ENCODE results near the gene TAF10. TPM values are rescaled to one million over a fixed set of nuclear protein-coding genes. Genes with fewer than 3 reads are reported as not detected.
A peak's percentile ranks its signal among the peaks of the same experiment; 100 is the strongest.

Gene TAF10
- total and polyA plus RNA-seq, 12 donors: 69.7 to 389 (median 181) TPM

DNA sequence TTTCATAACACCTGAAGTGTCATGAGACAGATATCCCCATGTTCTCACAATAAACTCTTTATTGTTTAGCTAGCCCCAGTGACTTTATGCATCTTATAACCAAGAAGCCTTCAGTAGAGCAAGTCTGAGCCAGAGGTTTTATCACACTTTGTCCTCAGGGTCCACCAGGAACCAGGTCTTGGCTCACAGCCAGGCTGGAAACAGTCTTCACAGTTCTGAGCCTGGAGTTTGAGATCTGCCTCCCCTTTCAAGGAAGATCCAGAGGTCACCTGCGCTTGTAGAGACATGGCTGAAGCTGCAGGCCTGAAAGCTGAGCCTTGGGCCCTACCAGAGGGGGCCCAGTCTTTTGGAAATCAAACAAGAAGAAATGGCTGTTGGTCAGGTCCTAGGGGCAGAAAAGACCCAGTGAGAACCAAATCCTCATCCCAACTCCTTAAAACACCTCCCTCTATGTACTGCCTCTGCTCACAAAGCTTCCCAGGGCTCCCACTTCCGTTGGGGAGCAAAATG, 12.1 kb downstream of the TAF10 start:
- no peak for TF ChIP-seq POLR2A (IDR thresholded peaks at IDR 0.05)
- TF ChIP-seq, protein P1, sequence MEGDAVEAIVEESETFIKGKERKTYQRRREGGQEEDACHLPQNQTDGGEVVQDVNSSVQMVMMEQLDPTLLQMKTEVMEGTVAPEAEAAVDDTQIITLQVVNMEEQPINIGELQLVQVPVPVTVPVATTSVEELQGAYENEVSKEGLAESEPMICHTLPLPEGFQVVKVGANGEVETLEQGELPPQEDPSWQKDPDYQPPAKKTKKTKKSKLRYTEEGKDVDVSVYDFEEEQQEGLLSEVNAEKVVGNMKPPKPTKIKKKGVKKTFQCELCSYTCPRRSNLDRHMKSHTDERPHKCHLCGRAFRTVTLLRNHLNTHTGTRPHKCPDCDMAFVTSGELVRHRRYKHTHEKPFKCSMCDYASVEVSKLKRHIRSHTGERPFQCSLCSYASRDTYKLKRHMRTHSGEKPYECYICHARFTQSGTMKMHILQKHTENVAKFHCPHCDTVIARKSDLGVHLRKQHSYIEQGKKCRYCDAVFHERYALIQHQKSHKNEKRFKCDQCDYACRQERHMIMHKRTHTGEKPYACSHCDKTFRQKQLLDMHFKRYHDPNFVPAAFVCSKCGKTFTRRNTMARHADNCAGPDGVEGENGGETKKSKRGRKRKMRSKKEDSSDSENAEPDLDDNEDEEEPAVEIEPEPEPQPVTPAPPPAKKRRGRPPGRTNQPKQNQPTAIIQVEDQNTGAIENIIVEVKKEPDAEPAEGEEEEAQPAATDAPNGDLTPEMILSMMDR (IDR thresholded peaks at IDR 0.05): no peak
- intact Hi-C loops (cut with DNase I): loop anchor here (5.0 to 10.0 kb wide), 2 partner anchors 65 to 82 kb away; partner anchors contain the start of gene MRPL17 (in 1 of the 2)
- H3K4me3 ChIP-seq: no peak overlapping the region
- peak in 1 of 7 donors; percentile 50 for DNase-seq
- peaks cover 0 to 39% of the 10 kb centered on the region in 2 donors for H3K36me3 ChIP-seq (replicated peaks in 1 of 2)
- no peaks in the 10 kb centered on the region for H3K27me3 ChIP-seq
- H3K4me1 ChIP-seq (replicated peaks in 1 of 2): peaks cover 14 to 28% of the 10 kb centered on the region in 2 donors
- no peak overlapping the region for H3K27ac ChIP-seq
- no peaks in the 10 kb centered on the region for H3K9me3 ChIP-seq (replicated peaks in 1 of 3)
- WGBS, 4 donors: 75 to 95% (median 88%) methylated on average over 2 of the region's 2 CpGs

DNA sequence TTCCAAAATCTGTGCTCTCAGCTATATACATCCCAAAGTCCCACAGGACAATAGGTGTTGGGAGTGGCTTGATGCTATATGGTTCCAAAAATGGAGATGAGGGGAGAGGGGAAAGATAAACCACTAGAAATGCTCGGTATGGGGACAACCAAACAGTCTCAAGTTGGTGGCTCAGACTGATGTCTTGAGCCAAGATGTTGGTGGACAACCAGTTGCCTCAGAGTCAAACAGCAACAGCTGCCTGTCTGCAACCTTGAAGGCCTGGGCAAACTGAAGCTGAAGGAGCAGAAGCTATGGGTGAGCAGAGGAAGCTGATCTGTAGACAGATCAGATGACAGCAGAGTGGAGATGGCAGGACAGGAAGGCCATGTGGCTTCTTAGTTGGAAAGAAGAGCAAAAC, 12.6 kb downstream of the TAF10 start:
- DNase-seq: no peak
- TF ChIP-seq, protein P1 (IDR thresholded peaks at IDR 0.05): no peak
- TF ChIP-seq POLR2A (IDR thresholded peaks at IDR 0.05): no peak
- Histone ChIP-seq H3K36me3 (replicated peaks in 1 of 2) (peaks cover 0 to 39% of the 10 kb centered on the region in 2 donors), H3K27ac (no peak overlapping the region), H3K4me1 (replicated peaks in 1 of 2) (peaks cover 11 to 23% of the 10 kb centered on the region in 2 donors), H3K9me3 (replicated peaks in 1 of 3) (no peaks in the 10 kb centered on the region), H3K4me3 (no peak overlapping the region), H3K27me3 (no peaks in the 10 kb centered on the region)
- 86 to 94% (median 90%) methylated on average over 1 of the region's 1 CpG for WGBS, 4 donors
- intact Hi-C loops (cut with DNase I): loop anchor here in 1 of 2 donors (10.0 kb wide), 1 partner anchor 65 kb away; no protein-coding TSS in a partner anchor

DNA sequence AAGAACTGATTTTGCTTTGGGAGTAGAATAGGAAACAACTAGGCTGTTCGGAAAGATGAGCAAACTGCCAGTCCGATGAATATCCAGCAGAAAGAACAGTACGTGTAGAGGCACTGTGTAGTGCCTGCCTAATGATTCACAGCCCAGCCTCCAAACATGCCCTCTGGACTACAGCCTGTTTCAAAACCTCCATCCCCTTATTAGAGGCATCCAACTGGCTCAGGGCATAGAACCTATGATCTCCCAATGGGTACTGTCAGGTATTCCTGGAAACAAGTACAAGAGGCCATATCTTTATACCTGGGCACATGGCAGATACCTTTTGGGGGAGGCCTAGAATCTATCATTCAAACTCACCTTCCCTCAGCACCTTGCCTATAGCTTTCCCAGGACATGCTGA, 13.5 kb downstream of the TAF10 start:
- H3K9me3 ChIP-seq (replicated peaks in 1 of 3): no peaks in the 10 kb centered on the region
- H3K4me3 ChIP-seq: no peak overlapping the region
- no peak for DNase-seq
- no peaks in the 10 kb centered on the region for H3K27me3 ChIP-seq
- H3K27ac ChIP-seq: peak overlapping the region in 1 of 5 donors; percentile 7
- H3K4me1 ChIP-seq (replicated peaks in 1 of 2): peaks cover 11 to 22% of the 10 kb centered on the region in 2 donors
- intact Hi-C loops (cut with DNase I): loop anchor here in 1 of 2 donors (10.0 kb wide), 1 partner anchor 64 kb away; no protein-coding TSS in a partner anchor
- peaks cover 0 to 42% of the 10 kb centered on the region in 2 donors for H3K36me3 ChIP-seq (replicated peaks in 1 of 2)
- WGBS, 4 donors: 93 to 99% (median 97%) methylated on average over 3 of the region's 3 CpGs
- TF ChIP-seq, protein P1 (IDR thresholded peaks at IDR 0.05): no peak
- no peak for TF ChIP-seq POLR2A (IDR thresholded peaks at IDR 0.05)

DNA sequence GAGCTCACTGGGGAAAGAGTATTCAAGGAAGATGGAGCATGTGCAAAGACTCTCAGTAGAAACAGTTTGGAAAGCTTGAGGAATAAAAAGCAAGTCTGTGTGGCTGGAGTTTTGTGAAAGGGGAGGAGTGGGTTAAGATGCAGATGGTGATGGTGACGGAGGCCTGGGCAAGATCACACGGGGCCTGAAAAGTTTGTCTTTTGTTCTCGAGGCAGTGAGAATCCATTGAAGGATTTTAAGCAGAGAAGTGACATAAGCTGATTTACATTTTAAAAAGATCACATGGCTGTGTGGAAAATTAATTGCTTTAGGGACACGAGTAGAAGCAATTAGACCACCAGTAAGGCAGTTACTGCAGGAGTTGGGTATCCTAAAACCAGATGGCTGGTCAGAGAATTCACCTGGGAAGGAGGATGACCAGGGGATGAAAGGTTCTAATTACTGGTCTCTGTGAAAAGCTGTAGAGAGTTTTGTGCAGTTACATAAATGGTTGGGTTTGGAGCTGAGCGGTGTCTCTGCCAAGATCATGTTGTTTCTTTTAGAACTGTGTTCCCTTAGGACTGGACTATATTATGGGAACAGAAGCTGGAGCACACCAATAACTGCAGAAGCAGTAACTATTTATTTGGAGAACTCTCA, 15.7 kb downstream of the TAF10 start:
- Histone ChIP-seq H3K27ac (no peak overlapping the region), H3K36me3 (replicated peaks in 1 of 2) (peaks cover 0 to 40% of the 10 kb centered on the region in 2 donors), H3K9me3 (replicated peaks in 1 of 3) (no peaks in the 10 kb centered on the region), H3K4me1 (replicated peaks in 1 of 2) (peaks cover 0 to 8% of the 10 kb centered on the region in 2 donors), H3K27me3 (no peaks in the 10 kb centered on the region), H3K4me3 (no peak overlapping the region)
- WGBS, 4 donors: 60 to 72% (median 65%) methylated on average over 5 of the region's 5 CpGs
- intact Hi-C loops (cut with DNase I): loop anchor here in 1 of 2 donors (10.0 kb wide), 1 partner anchor 62 kb away; no protein-coding TSS in a partner anchor
- no peak for TF ChIP-seq POLR2A (IDR thresholded peaks at IDR 0.05)
- TF ChIP-seq, protein P1 (IDR thresholded peaks at IDR 0.05): no peak
- DNase-seq: no peak
